ENCODE results near the gene MRPS6. TPM values are rescaled to one million over a fixed set of nuclear protein-coding genes. Genes with fewer than 3 reads are reported as not detected.

Gene MRPS6
- total and polyA plus RNA-seq, 12 donors, result 25.4 to 135 (median 83.6) TPM

DNA sequence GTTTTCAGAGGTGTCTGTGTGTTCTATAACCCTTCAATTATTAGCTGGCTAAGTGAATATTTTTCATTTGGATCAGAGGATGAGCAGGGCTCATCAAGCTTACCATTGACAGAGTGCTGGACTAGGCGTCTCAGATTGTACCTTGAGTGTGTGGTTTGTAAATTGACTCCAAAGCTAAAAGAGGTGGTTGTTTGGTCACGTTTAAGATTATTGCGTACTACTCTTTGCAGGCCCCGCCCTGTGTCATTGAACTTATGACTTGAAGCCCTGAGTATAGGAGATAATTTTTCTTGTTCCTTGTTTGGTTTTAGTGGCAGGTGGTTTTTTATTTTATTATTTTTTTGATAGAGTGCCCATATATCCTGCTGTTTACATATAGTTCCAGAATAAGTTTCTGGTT, 17.7 kb downstream of the MRPS6 start:
- 88 to 92% (median 89%) methylated on average over 3 to 4 of the region's 4 CpGs for WGBS, 4 donors
- Histone ChIP-seq H3K27ac (no peak overlapping the region), H3K4me1 (replicated peaks in 1 of 2) (peaks cover 10 to 41% of the 10 kb centered on the region in 2 donors)

DNA sequence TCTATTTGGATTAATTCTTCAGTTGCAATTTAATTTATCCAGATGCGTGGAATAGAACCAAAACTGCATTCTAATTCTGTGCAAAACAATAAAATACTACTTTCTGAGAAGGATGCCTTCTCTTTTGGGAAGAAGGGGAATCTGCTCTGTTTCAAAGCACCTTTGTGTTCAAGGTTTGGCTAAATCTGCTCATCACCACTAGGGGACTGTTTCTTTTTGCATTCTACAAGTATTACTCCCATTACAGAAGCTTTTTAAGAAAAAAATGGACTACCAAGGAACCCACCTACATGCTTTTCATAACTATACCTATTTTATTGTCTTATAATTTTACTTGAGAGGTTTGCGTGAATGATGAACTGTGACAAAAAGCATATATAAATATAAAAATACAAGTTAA, 18.2 kb downstream of the MRPS6 start:
- DNase-seq, result no peak
- Histone ChIP-seq H3K27me3 (no peaks in the 10 kb centered on the region), H3K9me3 (replicated peaks in 1 of 3) (no peaks in the 10 kb centered on the region), H3K4me1 (replicated peaks in 1 of 2) (peaks cover 10 to 41% of the 10 kb centered on the region in 2 donors), H3K27ac (no peak overlapping the region), H3K36me3 (replicated peaks in 1 of 2) (peaks cover 0 to 14% of the 10 kb centered on the region in 2 donors), H3K4me3 (no peak overlapping the region)
- TF ChIP-seq, protein P1, sequence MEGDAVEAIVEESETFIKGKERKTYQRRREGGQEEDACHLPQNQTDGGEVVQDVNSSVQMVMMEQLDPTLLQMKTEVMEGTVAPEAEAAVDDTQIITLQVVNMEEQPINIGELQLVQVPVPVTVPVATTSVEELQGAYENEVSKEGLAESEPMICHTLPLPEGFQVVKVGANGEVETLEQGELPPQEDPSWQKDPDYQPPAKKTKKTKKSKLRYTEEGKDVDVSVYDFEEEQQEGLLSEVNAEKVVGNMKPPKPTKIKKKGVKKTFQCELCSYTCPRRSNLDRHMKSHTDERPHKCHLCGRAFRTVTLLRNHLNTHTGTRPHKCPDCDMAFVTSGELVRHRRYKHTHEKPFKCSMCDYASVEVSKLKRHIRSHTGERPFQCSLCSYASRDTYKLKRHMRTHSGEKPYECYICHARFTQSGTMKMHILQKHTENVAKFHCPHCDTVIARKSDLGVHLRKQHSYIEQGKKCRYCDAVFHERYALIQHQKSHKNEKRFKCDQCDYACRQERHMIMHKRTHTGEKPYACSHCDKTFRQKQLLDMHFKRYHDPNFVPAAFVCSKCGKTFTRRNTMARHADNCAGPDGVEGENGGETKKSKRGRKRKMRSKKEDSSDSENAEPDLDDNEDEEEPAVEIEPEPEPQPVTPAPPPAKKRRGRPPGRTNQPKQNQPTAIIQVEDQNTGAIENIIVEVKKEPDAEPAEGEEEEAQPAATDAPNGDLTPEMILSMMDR (IDR thresholded peaks at IDR 0.05), result peak in 4 of 6 experiments; percentile 6 to 34 (median 26)
- TF ChIP-seq POLR2A (IDR thresholded peaks at IDR 0.05), result no peak
- intact Hi-C loops (cut with DNase I), result no loop called here
- 93 to 99% (median 98%) methylated on average over 2 of the region's 2 CpGs for WGBS, 4 donors

More for the DNA sequence above, 17.7 kb downstream of the MRPS6 start:
- TF ChIP-seq, protein P1 (IDR thresholded peaks at IDR 0.05), result no peak
- TF ChIP-seq POLR2A (IDR thresholded peaks at IDR 0.05), result no peak
- no peak for DNase-seq
- Histone ChIP-seq H3K36me3 (replicated peaks in 1 of 2) (peaks cover 0 to 13% of the 10 kb centered on the region in 2 donors), H3K9me3 (replicated peaks in 1 of 3) (no peaks in the 10 kb centered on the region), H3K4me3 (no peak overlapping the region), H3K27me3 (no peaks in the 10 kb centered on the region)
- intact Hi-C loops (cut with DNase I), result no loop called here

DNA sequence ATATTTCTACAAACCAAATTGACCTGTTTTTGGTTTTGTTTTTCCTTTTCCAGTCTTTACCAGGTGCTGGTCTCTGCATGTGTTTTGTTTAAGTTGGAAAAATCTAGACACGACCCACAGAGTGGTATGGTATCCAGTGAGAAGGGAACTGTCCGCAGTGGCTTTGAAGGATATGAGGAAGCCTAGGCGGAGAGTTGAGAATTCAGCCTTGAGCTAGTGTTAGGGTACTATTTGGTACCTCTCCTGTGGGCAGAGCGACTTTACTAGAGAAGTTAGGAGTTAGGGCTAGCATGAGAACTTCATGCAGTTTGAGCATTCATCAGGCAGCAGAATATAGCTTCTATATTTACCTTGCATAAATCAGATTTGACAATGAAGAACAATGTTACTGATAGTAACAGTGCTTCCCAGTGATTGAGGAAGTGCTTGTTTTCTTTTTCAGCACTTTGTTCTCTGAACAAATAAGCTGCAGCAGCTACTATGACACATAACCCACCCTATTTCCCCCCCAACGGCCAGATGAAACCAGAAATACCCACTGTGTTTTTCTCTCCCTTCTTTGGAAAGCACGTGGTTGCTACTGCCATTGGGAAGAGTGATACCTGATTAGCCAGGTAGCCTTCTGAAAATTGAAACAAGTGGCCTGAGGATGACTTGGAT, 19.0 kb downstream of the MRPS6 start:
- Histone ChIP-seq H3K27ac (no peak overlapping the region), H3K9me3 (replicated peaks in 1 of 3) (no peaks in the 10 kb centered on the region), H3K4me1 (replicated peaks in 1 of 2) (peaks cover 10 to 41% of the 10 kb centered on the region in 2 donors), H3K4me3 (no peak overlapping the region), H3K27me3 (no peaks in the 10 kb centered on the region), H3K36me3 (replicated peaks in 1 of 2) (peaks cover 0 to 14% of the 10 kb centered on the region in 2 donors)
- intact Hi-C loops (cut with DNase I), result no loop called here
- no peak for DNase-seq
- 37 to 42% (median 39%) methylated on average over 6 of the region's 6 CpGs for WGBS, 4 donors
- TF ChIP-seq, protein P1 (IDR thresholded peaks at IDR 0.05), result no peak
- no peak for TF ChIP-seq POLR2A (IDR thresholded peaks at IDR 0.05)

DNA sequence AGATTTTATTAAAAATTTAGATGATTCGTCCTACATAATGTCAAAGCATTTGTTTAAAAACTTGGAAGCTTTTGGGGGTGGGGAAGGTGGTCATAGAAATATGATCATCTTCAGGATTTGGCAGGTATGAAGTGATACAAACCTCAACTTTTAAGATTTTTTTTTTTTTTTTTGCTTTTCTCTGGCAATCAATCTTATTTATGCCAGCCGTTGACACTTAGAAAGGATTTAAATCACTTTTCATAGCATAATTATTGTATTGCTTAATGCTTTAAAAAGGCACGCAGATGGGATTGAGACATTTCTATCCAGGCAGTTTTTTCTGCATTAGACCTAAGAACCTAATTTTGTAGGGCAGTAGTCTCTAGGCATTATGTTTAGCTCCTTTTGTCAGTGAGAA, 19.7 kb downstream of the MRPS6 start:
- Histone ChIP-seq H3K27me3 (no peaks in the 10 kb centered on the region), H3K4me1 (replicated peaks in 1 of 2) (peaks cover 10 to 48% of the 10 kb centered on the region in 2 donors), H3K4me3 (no peak overlapping the region), H3K36me3 (replicated peaks in 1 of 2) (peaks cover 0 to 14% of the 10 kb centered on the region in 2 donors), H3K27ac (no peak overlapping the region), H3K9me3 (replicated peaks in 1 of 3) (no peaks in the 10 kb centered on the region)
- 75 to 85% (median 77%) methylated on average over 3 of the region's 3 CpGs for whole genome bisulfite sequencing, 4 donors
- TF ChIP-seq, protein P1 (IDR thresholded peaks at IDR 0.05), result no peak
- TF ChIP-seq POLR2A (IDR thresholded peaks at IDR 0.05), result no peak
- DNase-seq, result no peak
- intact Hi-C loops (cut with DNase I), result no loop called here
